ENCODE results near the gene DLX2. TPM values are rescaled to one million over a fixed set of nuclear protein-coding genes. Genes with fewer than 3 reads are reported as not detected.
"Not testable (repeated sequence)": the region's sequence is repeated elsewhere in the genome, so short reads cannot be mapped to it uniquely, and the experiment has no call there.

The DLX2 gene
- total RNA-seq, 2 donors from 2014 or later = not detected

GRCh38 chr2:172080641-172081220, 22.0 kb downstream of the DLX2 start:
- no peaks in the 10 kb centered on the region for H3K9me3 Mint-ChIP-seq
- H3K36me3 Mint-ChIP-seq = peaks cover 19 to 30% of the 10 kb centered on the region in 2 donors
- H3K27ac Mint-ChIP-seq = no peak overlapping the region
- no peak for DNase-seq (ENCODE audit: low spot score in 2 of 2)
- no peak for ATAC-seq

GRCh38 chr2:172079838-172080640, 22.7 kb downstream of the DLX2 start:
- DNase-seq (ENCODE audit: low spot score in 2 of 2) = no peak
- Mint-ChIP-seq H3K9me3 (no peaks in the 10 kb centered on the region), H3K36me3 (peaks cover 19 to 24% of the 10 kb centered on the region in 2 donors), H3K27ac (no peak overlapping the region)
- ATAC-seq = no peak

- ATAC-seq (no peak), DNase-seq (ENCODE audit: low spot score in 2 of 2) (no peak)
- no peak overlapping the region for H3K27ac Mint-ChIP-seq
- H3K36me3 Mint-ChIP-seq = peaks cover 19 to 24% of the 10 kb centered on the region in 2 donors
- H3K9me3 Mint-ChIP-seq = no peaks in the 10 kb centered on the region
Observed at GRCh38 chr2:172079416-172079815, 23.3 kb downstream of the DLX2 start.

DNA sequence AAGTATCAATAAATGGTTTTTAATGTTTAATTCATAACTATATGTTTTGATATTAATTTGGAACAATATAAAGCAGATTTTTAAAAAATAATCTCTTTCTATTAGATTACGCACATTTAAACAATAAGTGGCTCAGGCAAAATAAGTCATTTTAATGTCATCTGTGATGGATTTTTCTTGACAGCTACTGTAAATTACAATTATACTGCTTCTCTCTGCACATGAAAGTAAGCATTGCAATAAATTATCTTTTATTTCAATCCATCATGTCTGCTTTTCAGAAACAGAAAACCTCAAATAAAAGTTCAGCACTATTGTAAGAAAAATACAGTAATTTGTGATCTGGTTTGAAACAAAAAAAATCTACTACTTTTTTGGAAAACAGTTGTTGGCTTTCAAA, 28.4 kb downstream of the DLX2 start:
- Mint-ChIP-seq H3K36me3 (peaks cover 0 to 11% of the 10 kb centered on the region in 2 donors), H3K27ac (no peak overlapping the region), H3K9me3 (no peaks in the 10 kb centered on the region)
- DNase-seq (ENCODE audit: low spot score in 2 of 2) = no peak
- ATAC-seq = no peak

GRCh38 chr2:172073518-172073917, 29.2 kb downstream of the DLX2 start:
- DNase-seq (ENCODE audit: low spot score in 2 of 2) = no peak
- H3K27ac Mint-ChIP-seq = no peak overlapping the region

DNA sequence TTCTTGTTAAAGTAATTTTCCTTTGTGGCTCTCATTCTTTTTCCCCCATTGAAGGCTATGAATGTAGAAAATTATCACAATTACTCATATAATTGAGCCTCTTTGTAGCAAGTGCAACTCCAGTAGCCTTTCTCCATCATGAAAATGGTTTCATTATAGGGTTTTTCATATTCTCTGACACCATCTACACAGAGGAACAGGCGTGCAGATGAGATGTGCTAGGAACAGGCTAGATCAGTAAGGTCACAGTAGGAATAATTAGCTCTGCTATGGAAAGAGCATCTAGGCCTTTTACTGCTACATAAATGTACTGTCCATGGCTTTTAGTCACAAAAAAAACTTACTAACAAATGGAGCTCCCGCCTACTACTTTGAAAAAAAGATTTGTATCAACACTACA, 30.0 kb downstream of the DLX2 start:
- DNase-seq (ENCODE audit: low spot score in 2 of 2) (no peak), ATAC-seq (no peak)
- Mint-ChIP-seq H3K9me3 (no peaks in the 10 kb centered on the region), H3K27ac (no peak overlapping the region), H3K36me3 (peaks cover 0 to 8% of the 10 kb centered on the region in 2 donors)

More at GRCh38 chr2:172073518-172073917, 29.2 kb downstream of the DLX2 start:
- H3K9me3 Mint-ChIP-seq = no peaks in the 10 kb centered on the region
- ATAC-seq = no peak
- H3K36me3 Mint-ChIP-seq = peaks cover 0 to 8% of the 10 kb centered on the region in 2 donors

DNA sequence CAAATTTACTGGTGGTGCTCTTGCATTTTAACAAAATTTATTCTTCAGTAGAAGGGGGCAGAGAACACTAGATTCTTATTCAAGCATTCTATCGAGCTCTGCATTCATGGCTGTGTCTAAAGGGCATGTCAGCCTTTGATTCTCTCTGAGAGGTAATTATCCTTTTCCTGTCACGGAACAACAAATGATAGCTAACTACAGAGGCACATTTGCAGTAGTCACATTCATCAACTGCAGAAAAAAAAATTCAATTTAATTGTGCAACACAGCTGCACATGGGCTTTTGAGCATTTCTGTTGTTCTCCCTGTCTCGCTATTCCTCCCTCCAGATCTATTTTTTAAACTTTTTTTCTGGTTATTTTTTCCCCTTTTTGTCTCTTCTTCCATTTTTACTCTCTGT, 30.4 kb downstream of the DLX2 start:
- Mint-ChIP-seq H3K36me3 (peaks cover 0 to 8% of the 10 kb centered on the region in 2 donors), H3K27ac (no peak overlapping the region), H3K9me3 (no peaks in the 10 kb centered on the region)
- ATAC-seq = no peak
- no peak for DNase-seq (ENCODE audit: low spot score in 2 of 2)

GRCh38 chr2:172070936-172071335, 31.8 kb downstream of the DLX2 start:
- ATAC-seq = no peak
- no peak for DNase-seq (ENCODE audit: low spot score in 2 of 2)
- peaks cover 0 to 16% of the 10 kb centered on the region in 2 donors for H3K36me3 Mint-ChIP-seq
- no peak overlapping the region for H3K27ac Mint-ChIP-seq
- no peaks in the 10 kb centered on the region for H3K9me3 Mint-ChIP-seq

- peaks cover 0 to 19% of the 10 kb centered on the region in 2 donors for H3K36me3 Mint-ChIP-seq
- H3K9me3 Mint-ChIP-seq; DNase-seq (ENCODE audit: low spot score in 2 of 2); H3K27ac Mint-ChIP-seq; ATAC-seq: not testable (repeated sequence)
Observed at GRCh38 chr2:172067905-172068304, 34.8 kb downstream of the DLX2 start.

DNA sequence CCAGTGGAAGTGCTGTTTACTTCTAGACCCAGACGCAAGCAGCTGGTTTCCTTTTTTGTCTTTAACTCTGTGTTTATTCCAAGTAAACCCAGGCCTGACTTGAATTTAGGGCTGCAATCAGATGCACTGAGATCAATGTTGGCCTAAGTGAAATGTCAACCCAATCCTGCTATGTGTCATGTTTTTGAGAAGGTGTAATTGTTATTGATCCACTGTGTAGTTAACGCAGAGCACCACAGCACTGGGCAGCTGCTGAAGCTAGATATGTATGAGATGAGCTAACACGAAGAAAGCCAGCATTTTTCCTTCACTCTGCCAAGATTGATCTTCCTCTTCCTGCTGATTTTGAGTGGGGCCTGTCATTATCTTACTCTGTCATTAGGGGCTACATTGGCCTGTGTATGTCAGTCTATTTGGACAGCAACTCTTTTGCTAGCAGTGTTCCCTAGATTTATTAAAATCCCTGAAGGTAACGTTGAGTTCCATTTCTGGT, 36.3 kb downstream of the DLX2 start:
- H3K27ac Mint-ChIP-seq = no peak overlapping the region
- H3K36me3 Mint-ChIP-seq = peaks cover 0 to 13% of the 10 kb centered on the region in 2 donors
- no peaks in the 10 kb centered on the region for H3K9me3 Mint-ChIP-seq
- DNase-seq (ENCODE audit: low spot score in 2 of 2) (no peak), ATAC-seq (no peak)

- Mint-ChIP-seq H3K27ac (no peak overlapping the region), H3K9me3 (no peaks in the 10 kb centered on the region), H3K36me3 (peaks cover 0 to 13% of the 10 kb centered on the region in 2 donors)
- ATAC-seq (no peak), DNase-seq (ENCODE audit: low spot score in 2 of 2) (no peak)
Observed at GRCh38 chr2:172065111-172065510, 37.6 kb downstream of the DLX2 start.

- no peak for DNase-seq (ENCODE audit: low spot score in 2 of 2)
- Mint-ChIP-seq H3K9me3 (no peaks in the 10 kb centered on the region), H3K27ac (no peak overlapping the region), H3K36me3 (peaks cover 0 to 13% of the 10 kb centered on the region in 2 donors)
- no peak for ATAC-seq
Observed at GRCh38 chr2:172063446-172063845, 39.3 kb downstream of the DLX2 start.

DNA sequence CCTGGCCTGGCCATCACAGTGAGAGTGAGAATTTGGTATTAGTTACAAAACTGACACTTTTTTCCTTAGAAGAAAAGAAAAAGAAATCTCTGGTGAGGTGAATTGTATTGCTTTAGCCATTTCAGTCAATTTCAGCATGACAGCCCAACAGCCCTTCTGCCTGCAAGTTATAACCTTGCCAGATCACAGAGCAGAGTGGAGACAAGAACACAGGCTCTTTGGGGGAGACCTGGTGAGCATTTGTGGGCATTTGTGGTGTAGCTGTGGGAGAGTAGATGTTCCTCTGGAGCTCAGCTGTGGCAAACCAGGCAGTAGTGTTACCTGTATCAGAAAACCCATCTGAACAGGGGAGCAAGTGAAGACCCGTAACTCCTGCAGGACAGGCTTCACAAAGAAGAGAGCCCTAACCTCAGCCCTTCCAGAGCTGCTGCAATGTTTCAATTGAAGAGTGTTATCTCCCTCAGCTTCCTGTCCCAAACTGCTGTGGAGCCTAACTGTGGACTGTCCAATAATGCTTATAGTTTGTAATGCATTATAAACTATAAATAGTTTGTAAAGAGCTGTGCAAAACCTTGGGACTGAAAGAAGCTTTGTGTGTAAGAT, 40.2 kb downstream of the DLX2 start:
- peaks cover 0 to 13% of the 10 kb centered on the region in 2 donors for H3K36me3 Mint-ChIP-seq
- H3K9me3 Mint-ChIP-seq = no peaks in the 10 kb centered on the region
- ATAC-seq = no peak
- DNase-seq (ENCODE audit: low spot score in 2 of 2) = no peak
- H3K27ac Mint-ChIP-seq = peak overlapping the region in 1 of 2 donors; percentile 33

- not testable (repeated sequence) for H3K36me3 Mint-ChIP-seq; H3K9me3 Mint-ChIP-seq; ATAC-seq; DNase-seq (ENCODE audit: low spot score in 2 of 2); H3K27ac Mint-ChIP-seq
Observed at GRCh38 chr2:172060118-172060517, 42.6 kb downstream of the DLX2 start.

GRCh38 chr2:172058660-172059059, 44.0 kb downstream of the DLX2 start:
- Mint-ChIP-seq H3K36me3 (peaks cover 0 to 6% of the 10 kb centered on the region in 2 donors), H3K27ac (no peak overlapping the region), H3K9me3 (no peaks in the 10 kb centered on the region)
- no peak for ATAC-seq
- no peak for DNase-seq (ENCODE audit: low spot score in 2 of 2)

DNA sequence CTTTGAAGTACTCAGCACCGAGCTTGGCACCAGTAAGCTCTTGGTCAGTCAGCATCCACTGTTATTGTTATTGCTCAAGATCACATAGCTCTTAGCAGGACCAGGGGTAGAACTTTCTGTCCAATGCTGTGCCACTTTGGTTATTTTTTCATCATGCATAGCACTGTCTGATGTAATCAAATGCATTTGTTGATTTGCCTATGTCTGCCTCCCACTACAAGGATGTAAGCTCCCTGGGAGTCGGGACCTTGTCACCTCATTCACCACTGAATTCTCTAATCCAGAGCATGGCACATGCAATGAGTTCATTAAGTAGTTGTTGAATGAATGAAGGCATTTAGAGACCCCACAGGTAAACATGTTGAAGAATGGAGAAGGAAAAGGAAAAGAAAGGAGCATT, 46.4 kb downstream of the DLX2 start:
- H3K36me3 Mint-ChIP-seq = no peaks in the 10 kb centered on the region
- no peak for DNase-seq (ENCODE audit: low spot score in 2 of 2)

DNA sequence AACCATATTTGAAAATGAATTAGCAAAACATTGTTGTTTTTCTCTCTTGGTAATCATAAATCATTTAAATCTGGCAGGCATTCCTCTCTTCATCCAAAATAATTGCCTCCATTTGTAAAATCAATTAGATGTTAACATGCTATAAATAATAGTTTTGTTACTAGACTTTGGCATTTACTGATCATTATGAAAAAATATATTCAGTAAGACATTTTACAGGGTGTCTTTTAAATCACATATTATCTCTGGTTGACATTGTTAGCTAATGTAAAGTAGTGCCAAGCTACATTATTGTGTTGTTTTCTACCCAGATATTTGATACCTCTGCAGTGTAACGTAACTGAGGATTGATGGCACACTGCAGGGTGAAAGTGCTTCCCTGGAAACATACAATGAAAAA, 49.2 kb downstream of the DLX2 start:
- no peaks in the 10 kb centered on the region for H3K9me3 Mint-ChIP-seq
- H3K27ac Mint-ChIP-seq = no peak overlapping the region
- DNase-seq (ENCODE audit: low spot score in 2 of 2) = no peak
- H3K36me3 Mint-ChIP-seq = no peaks in the 10 kb centered on the region
- no peak for ATAC-seq

More for the DNA sequence above, 46.4 kb downstream of the DLX2 start:
- H3K27ac Mint-ChIP-seq = peak overlapping the region in 1 of 2 donors; percentile 74
- ATAC-seq = no peak
- H3K9me3 Mint-ChIP-seq = no peaks in the 10 kb centered on the region
